GM21515 (cell line): Measurements from ENCODE around the gene NXPH2.
A peak's percentile ranks its signal among the peaks of the same experiment; 100 is the strongest.

Experiments
- ATAC-seq: cut with Tn5 transposase; IDR thresholded peaks from one replicate; pipeline ENCODE4 v1.9.1; 2021; ENCODE audit not compliant: unreplicated experiment

The NXPH2 gene

GRCh38 chr2:138779781-138780445 lies at the start of gene NXPH2:
TSS of gene NXPH2 (minus strand) at chr2:138780390. CDS start at chr2:138780241, 149 bp downstream.
- no peak for ATAC-seq

- ATAC-seq, result no peak
These were observed 49.2 kb upstream of the NXPH2 start for GRCh38 chr2:138829326-138829919.

GRCh38 chr2:138827426-138828054 lies 47.4 kb upstream of the NXPH2 start:
- ATAC-seq, result peak; percentile 80

- no peak for ATAC-seq
These were observed 43.5 kb upstream of the NXPH2 start for GRCh38 chr2:138823666-138824065.

GRCh38 chr2:138819964-138820363 lies 39.8 kb upstream of the NXPH2 start:
- no peak for ATAC-seq

GRCh38 chr2:138818556-138818955 lies 38.4 kb upstream of the NXPH2 start:
- ATAC-seq, result no peak

GRCh38 chr2:138814123-138814898 lies 34.1 kb upstream of the NXPH2 start:
- no peak for ATAC-seq

GRCh38 chr2:138811431-138811830 lies 31.2 kb upstream of the NXPH2 start:
- ATAC-seq, result no peak

GRCh38 chr2:138794724-138795123 lies 14.5 kb upstream of the NXPH2 start:
- no peak for ATAC-seq

GRCh38 chr2:138787053-138787666 lies 7.0 kb upstream of the NXPH2 start:
- ATAC-seq, result no peak

- ATAC-seq, result no peak
These were observed 2.2 kb upstream of the NXPH2 start for GRCh38 chr2:138782383-138782782.

- ATAC-seq, result no peak
These were observed 718 bp upstream of the NXPH2 start for GRCh38 chr2:138780908-138781307.

GRCh38 chr2:138780446-138780880 lies 273 bp upstream of the NXPH2 start:
- ATAC-seq, result no peak

GRCh38 chr2:138779406-138779780 lies 797 bp downstream of the NXPH2 start:
- no peak for ATAC-seq

- ATAC-seq, result no peak
These were observed 2.2 kb downstream of the NXPH2 start for GRCh38 chr2:138777996-138778395.

- ATAC-seq, result no peak
These were observed 4.5 kb downstream of the NXPH2 start for GRCh38 chr2:138775736-138776135.

- ATAC-seq, result no peak
These were observed 8.7 kb downstream of the NXPH2 start for GRCh38 chr2:138771534-138771933.

GRCh38 chr2:138767101-138767500 lies 13.1 kb downstream of the NXPH2 start:
- ATAC-seq, result no peak

- no peak for ATAC-seq
These were observed 13.7 kb downstream of the NXPH2 start for GRCh38 chr2:138766464-138766863.

GRCh38 chr2:138763971-138764370 lies 16.2 kb downstream of the NXPH2 start:
- ATAC-seq, result no peak

GRCh38 chr2:138762533-138762932 lies 17.7 kb downstream of the NXPH2 start:
- ATAC-seq, result no peak
